Measurements from ENCODE around the gene CRTC1.

CRTC1 gene

GRCh38 chr19:18683109-18683957 is at the start of gene CRTC1:
CRTC1 (plus strand) TSS chr19:18683680; CDS start chr19:18683703, 23 bp downstream.
- DNase-seq, result peak; percentile 74

- DNase-seq, result peak; percentile 24
Observed at GRCh38 chr19:18634612-18635297, 48.7 kb upstream of the CRTC1 start.

- DNase-seq, result no peak
Observed at GRCh38 chr19:18635831-18636182, 47.7 kb upstream of the CRTC1 start.

- peak; percentile 97 for DNase-seq
Observed at GRCh38 chr19:18636183-18636968, 47.1 kb upstream of the CRTC1 start.

- DNase-seq, result no peak
Observed at GRCh38 chr19:18636969-18637629, 46.4 kb upstream of the CRTC1 start, which contains the start of gene KLHL26. KLHL26 (plus strand) TSS chr19:18637028; CDS start chr19:18637055, 27 bp downstream.

- no peak for DNase-seq
Observed at GRCh38 chr19:18637673-18638630, 45.5 kb upstream of the CRTC1 start.

GRCh38 chr19:18639706-18640243 is 43.7 kb upstream of the CRTC1 start:
- no peak for DNase-seq

- DNase-seq, result no peak
Observed at GRCh38 chr19:18644196-18645034, 39.1 kb upstream of the CRTC1 start.

GRCh38 chr19:18645035-18645511 is 38.4 kb upstream of the CRTC1 start:
- no peak for DNase-seq

GRCh38 chr19:18646535-18647370 is 36.7 kb upstream of the CRTC1 start:
- no peak for DNase-seq

- DNase-seq, result no peak
Observed at GRCh38 chr19:18647371-18647767, 36.1 kb upstream of the CRTC1 start.

- no peak for DNase-seq
Observed at GRCh38 chr19:18647807-18648206, 35.7 kb upstream of the CRTC1 start.

GRCh38 chr19:18648973-18649315 is 34.5 kb upstream of the CRTC1 start:
- no peak for DNase-seq

- no peak for DNase-seq
Observed at GRCh38 chr19:18649371-18650020, 34.0 kb upstream of the CRTC1 start.

GRCh38 chr19:18650021-18650390 is 33.5 kb upstream of the CRTC1 start:
- no peak for DNase-seq

GRCh38 chr19:18650468-18651041 is 32.9 kb upstream of the CRTC1 start:
- DNase-seq, result no peak

- no peak for DNase-seq
Observed at GRCh38 chr19:18651300-18651699, 32.2 kb upstream of the CRTC1 start.

GRCh38 chr19:18651733-18652132 is 31.7 kb upstream of the CRTC1 start:
- peak; percentile 91 for DNase-seq
